Measurements from ENCODE around the gene RASSF5.
"Not testable (repeated sequence)": the region's sequence is repeated elsewhere in the genome, so short reads cannot be mapped to it uniquely, and the experiment has no call there.

DNA sequence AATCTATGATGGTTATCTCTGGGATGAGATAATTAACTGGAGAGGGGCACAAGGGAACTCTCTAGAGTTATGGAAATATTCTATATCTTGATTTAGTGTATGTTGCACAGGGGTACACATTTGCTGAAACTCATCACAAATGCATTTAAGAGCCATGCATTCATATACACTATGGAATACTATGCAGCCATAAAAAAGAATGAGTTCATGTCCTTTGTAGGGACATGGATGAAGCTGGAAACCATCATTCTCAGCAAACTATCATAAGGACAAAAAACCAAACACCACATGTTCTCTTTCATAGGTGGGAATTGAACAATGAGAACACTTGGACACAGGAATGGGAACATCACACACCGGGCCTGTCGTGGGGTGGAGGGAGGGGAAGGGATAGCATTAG is 119.1 kb downstream of the RASSF5 start:
- TF ChIP-seq CTCF, POLR2A, POLR2AphosphoS5 (IDR thresholded peaks at IDR 0.05): not testable (repeated sequence)
